Lung (tissue), 12 donors: ENCODE measurements around the gene SSH2. TPM values are rescaled to one million over a fixed set of nuclear protein-coding genes. Genes with fewer than 3 reads are reported as not detected.
A peak's percentile ranks its signal among the peaks of the same experiment; 100 is the strongest.

Experiments
- ATAC-seq: fragments of 200-7000 bp; cut with Tn5 transposase; one replicate; pipeline ENCODE4 v1.9.1; 2020; ENCODE audit warnings: moderate number of reproducible peaks; ENCODE audit not compliant: insufficient read depth, low FRiP score
- DNase-seq, 3 donors: peaks; one replicate each; pipeline ENCODE4 v3.0.0-alpha.2; 2013 to 2017
- H3K27ac ChIP-seq, 2 donors: one replicate each; pipeline ENCODE4 v1.5.1; 2013; ENCODE audit warnings: mild to moderate bottlenecking in 2 of 2, moderate library complexity in 2 of 2, control low read depth in 1 of 2, inconsistent platforms in 1 of 2, low read depth in 1 of 2, low read length in 1 of 2
- H3K27me3 ChIP-seq, 3 donors: one replicate each; pipeline ENCODE4 v1.5.1; 2013; ENCODE audit warnings: low read length in 2 of 3; ENCODE audit not compliant: control insufficient read depth in 3 of 3, insufficient read depth in 3 of 3
- H3K36me3 ChIP-seq, 4 donors: one replicate each; pipeline ENCODE4 v1.5.1; 2013; ENCODE audit warnings: low read length in 4 of 4, mild to moderate bottlenecking in 1 of 4, moderate library complexity in 1 of 4; ENCODE audit not compliant: control insufficient read depth in 4 of 4, insufficient read depth in 4 of 4
- H3K4me1 ChIP-seq, 5 donors: one replicate each; pipeline ENCODE4 v1.5.1; 2013; ENCODE audit warnings: low read length in 5 of 5, mild to moderate bottlenecking in 2 of 5, moderate library complexity in 1 of 5; ENCODE audit not compliant: control insufficient read depth in 5 of 5, insufficient read depth in 5 of 5
- H3K4me3 ChIP-seq: one replicate; pipeline ENCODE4 v1.5.1; 2013; ENCODE audit warnings: mild to moderate bottlenecking, control low read depth, moderate library complexity
- H3K9ac ChIP-seq, 2 donors: one replicate each; pipeline ENCODE4 v1.5.1; 2013; ENCODE audit warnings: low read length in 2 of 2, control low read depth in 1 of 2; ENCODE audit not compliant: insufficient read depth in 1 of 2
- H3K9me3 ChIP-seq, 4 donors: one replicate each; pipeline ENCODE4 v1.5.1; 2013; ENCODE audit warnings: low read length in 3 of 4, mild to moderate bottlenecking in 1 of 4, moderate library complexity in 1 of 4; ENCODE audit not compliant: control insufficient read depth in 4 of 4, insufficient read depth in 3 of 4
- CTCF ChIP-seq: IDR thresholded peaks from 2 replicates; pipeline ENCODE4 v1.5.1; 2012; ENCODE audit warnings: mild to moderate bottlenecking; ENCODE audit errors: control extremely low read depth, extremely low read depth
- WGBS, 2 donors: extraction: QIAGEN DNeasy Blood & Tissue Kit; methylation state at CpG; one replicate each; pipeline ENCODE4 v1.1.7; 2013; 5-methylcytosine and 5-hydroxymethylcytosine counted together
- polyA plus RNA-seq, 2 donors: library from polyadenylated mRNA; stranded (reverse); fragments of 200-250 nt; gene quantifications; one replicate each; pipeline ENCODE4 v1.2.1, GENCODE V29; 2013
- total RNA-seq, 2 donors: library from RNA; depleted of rRNA in 1 of 2; stranded (reverse); fragments of >200 nt in 1 of 2; gene quantifications; one replicate each; pipeline ENCODE4 v1.2.1, GENCODE V29; 2014 to 2021
- donor health status: control.
- donor health status: control.
- donor health status: Bipolar disorder and iron deficiency.
- donor health status: healthy.
- donor health status: DM: yes; HTN: yes; CAD: no.

The SSH2 gene
- total and polyA plus RNA-seq, 4 donors, result 23.4 to 69.4 (median 41.1) TPM

- ATAC-seq (no peak), DNase-seq (no peak)
- Histone ChIP-seq H3K27me3 (peaks cover 0 to 8% (median 2%) of the 10 kb centered on the region in 3 donors), H3K9ac (no peak overlapping the region), H3K9me3 (no peaks in the 10 kb centered on the region), H3K4me1 (peaks cover 0 to 6% (median 5%) of the 10 kb centered on the region in 5 donors), H3K36me3 (no peaks in the 10 kb centered on the region), H3K27ac (no peak overlapping the region), H3K4me3 (no peak overlapping the region)
- no peak for TF ChIP-seq CTCF
- WGBS, 2 donors, result 87 to 88% methylated on average over 15 of the region's 15 CpGs
These were observed 321.0 kb downstream of the SSH2 start for GRCh38 chr17:29608986-29609385.

- 94% methylated on average over 29 of the region's 29 CpGs for WGBS, 2 donors
- no peak overlapping the region for H3K9ac ChIP-seq
- no peak for ATAC-seq
- DNase-seq, result no peak
- peaks cover 0 to 4% (median 0%) of the 10 kb centered on the region in 3 donors for H3K27me3 ChIP-seq
- no peaks in the 10 kb centered on the region for H3K36me3 ChIP-seq
- no peaks in the 10 kb centered on the region for H3K4me1 ChIP-seq
- TF ChIP-seq CTCF, result no peak
- no peak overlapping the region for H3K27ac ChIP-seq
- H3K4me3 ChIP-seq, result no peak overlapping the region
- no peaks in the 10 kb centered on the region for H3K9me3 ChIP-seq
These were observed 322.4 kb downstream of the SSH2 start for GRCh38 chr17:29607557-29608195.

GRCh38 chr17:29603109-29603674 is 326.8 kb downstream of the SSH2 start:
- ATAC-seq (no peak), DNase-seq (peak; percentile 16 to 41 (median 37))
- H3K9me3 ChIP-seq, result no peaks in the 10 kb centered on the region
- TF ChIP-seq CTCF, result no peak
- no peak overlapping the region for H3K4me3 ChIP-seq
- H3K27me3 ChIP-seq, result no peaks in the 10 kb centered on the region
- 95 to 97% methylated on average over 6 of the region's 6 CpGs for WGBS, 2 donors
- H3K4me1 ChIP-seq, result no peaks in the 10 kb centered on the region
- H3K36me3 ChIP-seq, result no peaks in the 10 kb centered on the region
- no peak overlapping the region for H3K27ac ChIP-seq
- H3K9ac ChIP-seq, result no peak overlapping the region
